ENCODE results near the gene ARHGEF19. TPM values are rescaled to one million over a fixed set of nuclear protein-coding genes. Genes with fewer than 3 reads are reported as not detected.

Gene ARHGEF19
- total RNA-seq, 1 experiment from 2014 or later: 21.6 TPM

DNA sequence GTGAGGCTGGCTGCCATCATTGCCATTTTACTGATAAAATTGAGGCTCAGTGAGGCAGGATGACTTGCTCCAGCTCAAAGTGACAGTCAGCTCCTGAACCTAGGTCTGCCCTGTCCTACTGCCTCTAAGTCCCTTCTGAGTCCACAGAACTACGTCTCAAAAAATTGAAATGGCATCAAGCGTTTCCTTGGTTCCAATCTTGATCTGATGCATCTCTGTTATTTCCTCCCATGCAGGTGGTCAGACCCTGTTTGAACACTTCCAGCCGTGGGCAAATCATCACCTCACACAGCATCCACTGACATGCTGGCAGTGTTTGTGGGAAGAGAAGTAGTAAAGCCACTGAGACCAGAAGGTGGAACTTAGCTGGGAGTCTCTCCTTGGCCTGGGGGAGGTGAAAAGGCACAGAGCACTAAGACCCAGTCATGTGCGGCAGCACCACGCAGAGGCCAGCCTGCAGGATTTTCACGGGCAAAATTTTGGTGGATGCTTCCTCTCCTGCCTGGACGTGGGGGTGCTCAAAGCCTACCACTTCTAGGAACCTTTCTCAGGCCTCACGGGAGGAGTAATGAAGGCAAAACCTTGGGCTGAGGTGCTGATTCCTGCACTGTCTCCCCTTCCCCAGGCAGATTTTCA, 32.3 kb upstream of the ARHGEF19 start:
- intact Hi-C loops (cut with micrococcal nuclease; ENCODE audit: unreplicated experiment): loop anchor here (2.0 kb wide), 1 partner anchor 166 kb away; no protein-coding TSS in a partner anchor
- ATAC-seq (peak; percentile 58), DNase-seq (ENCODE audit: low read depth, low spot score) (no peak)
- Histone ChIP-seq H3K4me1 (ENCODE audit: control insufficient read depth, insufficient read depth, low read length) (peaks cover 6% of the 10 kb centered on the region), H3K9me3 (ENCODE audit: control insufficient read depth, insufficient read depth, low read depth, low read length) (no peaks in the 10 kb centered on the region), H3K27ac (ENCODE audit: low read length) (no peak overlapping the region), H3K36me3 (ENCODE audit: control insufficient read depth, insufficient read depth, low read length) (peaks cover 4% of the 10 kb centered on the region), H3K27me3 (ENCODE audit: control insufficient read depth, insufficient read depth, low read length) (no peaks in the 10 kb centered on the region), H3K4me3 (ENCODE audit: low read depth in 2 of 2, low read length in 2 of 2) (no peak overlapping the region)
- in situ Hi-C loops (cut with HindIII; ENCODE audit: low pct_unique_long_range_greater_than_20kb, low sequenced_read_pairs): no loop called here
- TF ChIP-seq SIN3A (IDR thresholded peaks at IDR 0.05; ENCODE audit: borderline replicate concordance, insufficient read depth, low read depth, low read length) (no peak), TCF7L2 (IDR thresholded peaks at IDR 0.05; ENCODE audit: low read depth, low read length) (no peak), POLR2AphosphoS5 (IDR thresholded peaks at IDR 0.05; ENCODE audit: low read depth, low read length) (no peak; the same call in 1 of the 2 replicates)
- TF ChIP-seq, protein P1, sequence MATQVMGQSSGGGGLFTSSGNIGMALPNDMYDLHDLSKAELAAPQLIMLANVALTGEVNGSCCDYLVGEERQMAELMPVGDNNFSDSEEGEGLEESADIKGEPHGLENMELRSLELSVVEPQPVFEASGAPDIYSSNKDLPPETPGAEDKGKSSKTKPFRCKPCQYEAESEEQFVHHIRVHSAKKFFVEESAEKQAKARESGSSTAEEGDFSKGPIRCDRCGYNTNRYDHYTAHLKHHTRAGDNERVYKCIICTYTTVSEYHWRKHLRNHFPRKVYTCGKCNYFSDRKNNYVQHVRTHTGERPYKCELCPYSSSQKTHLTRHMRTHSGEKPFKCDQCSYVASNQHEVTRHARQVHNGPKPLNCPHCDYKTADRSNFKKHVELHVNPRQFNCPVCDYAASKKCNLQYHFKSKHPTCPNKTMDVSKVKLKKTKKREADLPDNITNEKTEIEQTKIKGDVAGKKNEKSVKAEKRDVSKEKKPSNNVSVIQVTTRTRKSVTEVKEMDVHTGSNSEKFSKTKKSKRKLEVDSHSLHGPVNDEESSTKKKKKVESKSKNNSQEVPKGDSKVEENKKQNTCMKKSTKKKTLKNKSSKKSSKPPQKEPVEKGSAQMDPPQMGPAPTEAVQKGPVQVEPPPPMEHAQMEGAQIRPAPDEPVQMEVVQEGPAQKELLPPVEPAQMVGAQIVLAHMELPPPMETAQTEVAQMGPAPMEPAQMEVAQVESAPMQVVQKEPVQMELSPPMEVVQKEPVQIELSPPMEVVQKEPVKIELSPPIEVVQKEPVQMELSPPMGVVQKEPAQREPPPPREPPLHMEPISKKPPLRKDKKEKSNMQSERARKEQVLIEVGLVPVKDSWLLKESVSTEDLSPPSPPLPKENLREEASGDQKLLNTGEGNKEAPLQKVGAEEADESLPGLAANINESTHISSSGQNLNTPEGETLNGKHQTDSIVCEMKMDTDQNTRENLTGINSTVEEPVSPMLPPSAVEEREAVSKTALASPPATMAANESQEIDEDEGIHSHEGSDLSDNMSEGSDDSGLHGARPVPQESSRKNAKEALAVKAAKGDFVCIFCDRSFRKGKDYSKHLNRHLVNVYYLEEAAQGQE (IDR thresholded peaks at IDR 0.05; ENCODE audit: insufficient read depth in 1 of 2, low read depth in 2 of 2, low read length in 1 of 2): no peak
- TF ChIP-seq, protein P2, sequence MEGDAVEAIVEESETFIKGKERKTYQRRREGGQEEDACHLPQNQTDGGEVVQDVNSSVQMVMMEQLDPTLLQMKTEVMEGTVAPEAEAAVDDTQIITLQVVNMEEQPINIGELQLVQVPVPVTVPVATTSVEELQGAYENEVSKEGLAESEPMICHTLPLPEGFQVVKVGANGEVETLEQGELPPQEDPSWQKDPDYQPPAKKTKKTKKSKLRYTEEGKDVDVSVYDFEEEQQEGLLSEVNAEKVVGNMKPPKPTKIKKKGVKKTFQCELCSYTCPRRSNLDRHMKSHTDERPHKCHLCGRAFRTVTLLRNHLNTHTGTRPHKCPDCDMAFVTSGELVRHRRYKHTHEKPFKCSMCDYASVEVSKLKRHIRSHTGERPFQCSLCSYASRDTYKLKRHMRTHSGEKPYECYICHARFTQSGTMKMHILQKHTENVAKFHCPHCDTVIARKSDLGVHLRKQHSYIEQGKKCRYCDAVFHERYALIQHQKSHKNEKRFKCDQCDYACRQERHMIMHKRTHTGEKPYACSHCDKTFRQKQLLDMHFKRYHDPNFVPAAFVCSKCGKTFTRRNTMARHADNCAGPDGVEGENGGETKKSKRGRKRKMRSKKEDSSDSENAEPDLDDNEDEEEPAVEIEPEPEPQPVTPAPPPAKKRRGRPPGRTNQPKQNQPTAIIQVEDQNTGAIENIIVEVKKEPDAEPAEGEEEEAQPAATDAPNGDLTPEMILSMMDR (IDR thresholded peaks at IDR 0.05): peak; percentile 75
- POLR2A ChIA-PET: no interaction called here
- CTCF ChIA-PET: interaction anchor here (0.5 to 0.8 kb wide), 2 partner anchors 74 to 166 kb away, joined by 4 to 6 read pairs; no protein-coding TSS in a partner anchor
- BruUV-seq (replicated peaks): TSS peak; percentile 27

DNA sequence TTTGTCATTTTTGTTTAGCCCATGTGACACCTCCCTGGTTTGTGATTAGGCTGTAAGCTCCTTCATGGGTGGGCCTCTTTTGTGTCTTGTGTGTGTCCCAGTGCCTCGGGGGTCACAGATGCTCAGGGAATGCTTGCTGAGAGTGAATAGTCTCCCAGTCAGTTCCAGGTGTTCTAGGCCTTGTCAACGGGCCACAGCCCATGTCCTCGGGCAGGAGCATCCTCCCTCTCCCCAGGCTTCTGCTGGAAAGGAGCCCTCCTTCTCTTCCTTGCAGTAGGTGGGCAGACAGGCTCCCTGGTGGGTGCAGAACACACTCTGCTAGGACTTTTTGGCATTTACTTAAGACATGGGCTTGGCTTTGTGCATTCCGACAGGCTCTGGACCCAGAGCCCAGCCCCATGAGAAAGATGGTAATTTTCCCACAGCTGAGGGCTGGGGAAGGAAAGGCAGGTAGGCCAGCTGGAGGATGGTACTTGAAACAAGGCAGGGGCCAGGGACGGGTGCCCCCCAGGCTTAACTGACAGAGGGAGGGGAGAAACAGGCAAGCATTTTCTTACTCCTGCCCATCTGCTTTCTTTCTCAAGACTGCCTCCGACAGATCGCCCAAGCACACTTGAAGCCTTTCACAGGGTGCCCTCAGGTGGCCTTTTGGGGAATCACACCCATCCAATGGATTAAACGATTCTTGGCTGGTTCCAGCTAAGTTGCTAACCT, 31.6 kb upstream of the ARHGEF19 start:
- H3K4me3 ChIP-seq (ENCODE audit: low read depth in 2 of 2, low read length in 2 of 2): no peak overlapping the region
- H3K4me1 ChIP-seq (ENCODE audit: control insufficient read depth, insufficient read depth, low read length): peaks cover 4% of the 10 kb centered on the region
- in situ Hi-C loops (cut with HindIII; ENCODE audit: low pct_unique_long_range_greater_than_20kb, low sequenced_read_pairs): no loop called here
- no peaks in the 10 kb centered on the region for H3K27me3 ChIP-seq (ENCODE audit: control insufficient read depth, insufficient read depth, low read length)
- H3K9me3 ChIP-seq (ENCODE audit: control insufficient read depth, insufficient read depth, low read depth, low read length): no peaks in the 10 kb centered on the region
- ATAC-seq (peak; percentile 91), DNase-seq (ENCODE audit: low read depth, low spot score) (peak; percentile 74)
- BruUV-seq (replicated peaks): no TSS peak
- ChIA-PET CTCF (interaction anchor here (0.5 to 0.8 kb wide), 2 partner anchors 75 to 165 kb away, joined by 4 to 6 read pairs; no protein-coding TSS in a partner anchor), POLR2A (no interaction called here)
- H3K36me3 ChIP-seq (ENCODE audit: control insufficient read depth, insufficient read depth, low read length): peaks cover 2% of the 10 kb centered on the region; the same call in 1 of the 2 replicates
- intact Hi-C loops (cut with micrococcal nuclease; ENCODE audit: unreplicated experiment): loop anchor here (2.0 kb wide), 1 partner anchor 165 kb away; no protein-coding TSS in a partner anchor
- H3K27ac ChIP-seq (ENCODE audit: low read length): no peak overlapping the region
- TF ChIP-seq SIN3A (IDR thresholded peaks at IDR 0.05; ENCODE audit: borderline replicate concordance, insufficient read depth, low read depth, low read length) (no peak), TCF7L2 (IDR thresholded peaks at IDR 0.05; ENCODE audit: low read depth, low read length) (no peak), POLR2AphosphoS5 (IDR thresholded peaks at IDR 0.05; ENCODE audit: low read depth, low read length) (peak; percentile 14)
- TF ChIP-seq, protein P2 (IDR thresholded peaks at IDR 0.05): peak; percentile 93
- TF ChIP-seq, protein P1 (IDR thresholded peaks at IDR 0.05; ENCODE audit: insufficient read depth in 1 of 2, low read depth in 2 of 2, low read length in 1 of 2): no peak

All from Panc1 (cell line).